HG02623 (cell line): ENCODE measurements around the gene COL5A1.

Experiments used
- ATAC-seq: cut with Tn5 transposase; IDR thresholded peaks from one replicate; pipeline ENCODE4 v1.9.1; 2021; ENCODE audit warnings: moderate library complexity; ENCODE audit not compliant: unreplicated experiment

COL5A1 gene

DNA sequence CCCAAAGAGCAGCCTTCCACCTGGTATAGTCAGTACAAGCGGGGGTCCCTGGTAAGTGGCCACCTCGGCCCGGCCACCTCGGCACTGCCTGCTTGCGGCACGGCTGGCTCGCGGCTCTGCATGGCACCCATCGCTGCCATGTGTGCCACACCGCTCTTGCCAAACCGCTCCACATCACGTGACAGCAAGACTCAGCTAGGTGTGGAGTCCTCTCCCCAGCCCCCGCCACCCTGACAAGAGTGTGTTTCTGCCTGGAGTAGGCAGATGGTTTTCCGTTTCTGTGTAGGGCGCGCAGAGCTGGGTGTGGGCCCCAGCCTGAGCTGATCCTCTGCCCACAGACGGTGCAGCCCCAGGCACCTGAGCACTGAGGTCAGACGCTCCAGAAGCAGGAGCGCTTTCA is 188.5 kb downstream of the COL5A1 start:
- no peak for ATAC-seq

DNA sequence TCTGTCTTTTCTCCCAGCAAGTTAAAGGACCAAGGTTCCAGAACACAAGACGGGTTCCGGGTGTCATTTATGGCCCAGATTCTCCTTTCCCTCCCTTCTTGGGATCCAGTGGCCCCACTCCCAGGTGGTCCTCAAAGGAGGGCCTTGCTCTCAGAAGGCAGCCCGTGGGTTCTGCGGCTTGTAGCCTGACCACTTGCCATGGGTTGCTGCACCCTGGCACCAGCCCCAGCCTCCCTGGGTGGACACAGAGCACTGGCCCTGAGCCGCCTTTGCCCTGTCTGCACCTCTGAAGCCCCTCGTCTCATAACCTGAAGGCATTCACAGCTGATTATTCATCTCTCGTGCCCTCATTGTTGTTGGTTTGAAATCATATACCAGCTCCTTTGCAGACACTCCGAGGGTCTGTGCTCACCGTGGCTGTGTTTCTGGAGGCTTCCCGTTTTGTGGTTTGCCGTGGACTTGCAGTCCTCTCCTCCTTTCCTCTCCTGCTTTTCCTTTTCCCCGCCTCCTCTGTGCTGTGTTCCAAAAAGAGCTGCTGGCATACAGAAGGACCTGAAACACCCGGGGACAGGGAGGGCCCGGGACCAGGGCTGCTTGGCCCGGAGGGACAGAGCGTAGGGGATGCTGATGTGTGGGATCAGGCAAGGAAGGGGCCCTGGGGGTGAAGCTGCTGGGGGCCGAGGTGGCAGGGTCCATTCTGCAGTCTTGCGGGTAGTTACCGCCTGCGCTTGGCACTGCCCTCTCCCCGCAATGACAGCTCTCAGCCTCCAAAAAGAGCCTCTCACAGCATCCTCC is 189.5 kb downstream of the COL5A1 start:
- no peak for ATAC-seq

DNA sequence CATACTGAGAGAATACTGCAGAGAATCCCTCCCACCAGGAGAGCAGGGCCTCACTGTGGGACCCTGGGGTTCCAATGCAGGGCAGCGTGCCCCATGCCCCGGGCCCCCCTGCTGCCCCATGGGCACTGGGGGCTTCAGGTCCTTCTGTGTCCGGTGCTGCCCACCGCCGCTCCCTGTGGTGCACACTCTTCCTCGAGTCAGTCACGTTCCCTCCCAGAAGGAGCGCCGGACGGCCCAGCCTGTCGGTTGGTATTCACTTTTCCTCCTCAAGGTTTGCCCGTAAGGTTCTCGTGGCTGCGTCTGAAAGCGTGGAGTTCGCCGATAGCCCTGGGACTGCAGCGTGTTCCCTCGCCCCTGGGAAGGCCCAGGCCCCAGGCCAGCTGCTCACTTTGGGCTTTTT is 190.9 kb downstream of the COL5A1 start:
- ATAC-seq, result no peak

DNA sequence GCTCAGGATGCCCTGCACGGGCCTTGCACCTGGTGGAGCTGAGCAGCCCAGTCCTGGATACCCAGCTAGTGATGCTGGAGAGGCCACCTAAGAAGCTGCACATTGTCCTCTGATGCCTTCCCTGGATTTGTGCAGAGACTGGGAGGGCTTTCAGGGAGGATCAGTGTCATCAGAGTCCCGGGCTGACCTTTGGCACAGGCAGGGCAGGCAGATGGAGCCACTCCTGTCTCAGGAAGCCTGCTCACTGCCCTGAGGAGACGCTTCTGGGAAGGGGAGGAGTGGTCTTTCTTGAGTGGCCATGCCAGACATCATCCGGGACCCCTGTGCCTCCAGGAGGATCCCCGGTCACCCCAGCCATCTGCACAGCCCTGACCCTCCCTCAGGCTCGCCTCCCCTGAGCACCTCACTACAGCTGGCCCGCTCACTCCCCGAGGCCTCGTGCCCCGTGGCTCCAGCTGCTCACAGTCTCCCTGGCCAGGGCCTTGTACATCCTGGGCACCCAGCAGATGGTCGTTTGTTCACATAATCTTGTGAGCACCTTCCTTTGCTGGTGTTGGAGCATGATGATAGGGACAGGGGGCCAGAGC is 191.8 kb downstream of the COL5A1 start:
- ATAC-seq, result no peak

DNA sequence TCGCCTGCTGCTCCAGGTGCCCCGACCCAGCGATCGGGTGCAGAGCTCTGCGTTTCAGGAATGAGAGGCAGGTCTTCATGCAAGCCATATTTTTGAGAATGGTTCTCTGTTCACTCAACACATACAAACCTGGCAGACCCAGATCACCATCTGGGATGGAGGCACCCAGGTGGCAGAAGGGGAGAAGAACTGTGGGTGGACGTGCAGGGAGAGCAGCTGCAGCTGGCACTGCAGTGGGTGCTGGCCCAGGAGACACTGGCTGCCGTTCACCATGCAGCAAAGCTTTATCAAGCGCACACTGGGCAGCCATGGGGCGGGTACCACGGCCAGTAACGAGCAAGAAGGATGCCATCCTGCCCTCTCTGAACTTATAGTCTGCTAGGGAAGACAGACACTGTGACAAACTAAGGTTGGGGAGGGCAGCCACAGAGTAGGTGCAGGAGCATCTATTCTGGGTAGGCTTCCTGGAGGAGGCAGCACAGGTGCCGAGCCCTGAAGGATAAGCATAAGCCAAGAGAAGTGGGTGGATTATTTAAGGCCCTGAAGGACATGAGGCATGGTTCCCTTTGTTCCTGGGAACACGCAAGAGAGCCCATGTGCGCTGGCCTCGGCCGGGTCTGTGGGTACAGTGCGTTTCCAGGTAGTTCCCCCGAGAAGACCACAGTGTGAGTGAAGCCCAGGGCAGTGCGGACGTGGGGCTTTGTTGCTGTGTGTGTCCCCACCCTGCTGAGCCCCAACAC is 192.8 kb downstream of the COL5A1 start:
- no peak for ATAC-seq

DNA sequence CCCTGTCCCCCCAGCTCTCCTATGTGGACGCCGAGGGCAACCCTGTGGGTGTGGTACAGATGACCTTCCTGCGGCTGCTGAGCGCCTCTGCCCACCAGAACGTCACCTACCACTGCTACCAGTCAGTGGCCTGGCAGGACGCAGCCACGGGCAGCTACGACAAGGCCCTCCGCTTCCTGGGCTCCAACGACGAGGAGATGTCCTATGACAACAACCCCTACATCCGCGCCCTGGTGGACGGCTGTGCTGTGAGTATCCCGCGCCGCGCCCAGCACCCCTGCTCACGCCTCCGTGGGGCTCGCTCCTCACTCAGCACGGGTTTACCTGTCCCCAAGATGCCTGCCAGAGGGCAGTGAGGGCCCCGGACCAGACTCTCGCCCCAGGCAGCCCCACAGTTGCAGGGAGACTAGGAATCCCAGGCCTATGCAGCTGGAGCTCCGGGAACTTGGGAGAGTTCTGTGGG is 193.4 kb downstream of the COL5A1 start:
- ATAC-seq, result no peak

DNA sequence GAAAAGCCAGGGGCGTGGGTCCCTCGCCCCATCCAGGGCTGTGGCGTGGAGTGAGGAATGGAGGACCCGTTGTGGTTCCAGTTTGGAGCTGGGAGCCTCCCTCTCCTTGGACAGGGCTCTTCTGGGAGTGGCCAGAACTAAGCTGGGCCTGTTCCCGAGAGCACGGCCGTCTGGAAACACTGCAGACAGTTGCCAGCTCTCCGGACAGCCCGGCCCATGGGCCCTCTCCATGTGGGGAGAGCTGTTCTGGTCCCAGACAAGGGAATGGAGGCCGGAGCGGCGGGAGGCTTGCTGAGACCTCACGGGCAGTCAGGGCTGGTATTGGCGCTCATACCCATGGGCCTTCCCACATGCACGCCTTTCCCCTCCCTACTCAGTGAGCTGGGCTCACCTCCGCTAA is 193.8 kb downstream of the COL5A1 start:
- no peak for ATAC-seq

DNA sequence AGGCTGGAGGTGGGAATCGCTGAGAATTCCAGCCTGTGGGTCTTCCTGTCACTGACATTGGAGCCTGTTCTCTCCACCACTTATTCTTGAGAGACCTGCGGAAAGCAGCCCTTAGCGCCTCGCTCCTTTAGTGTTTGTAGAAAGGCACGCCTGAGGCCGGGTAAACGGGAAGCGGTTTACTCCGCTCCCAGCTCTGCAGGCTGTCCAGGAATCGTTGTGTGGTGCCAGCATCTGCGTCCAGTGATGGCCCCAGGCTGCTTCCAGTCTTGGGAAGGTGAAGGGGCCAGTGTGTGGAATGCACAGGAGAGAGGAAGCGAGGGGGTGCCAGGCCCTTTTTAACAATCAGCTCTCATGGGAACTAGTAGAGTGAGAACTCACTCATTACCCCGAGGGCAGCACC is 194.4 kb downstream of the COL5A1 start:
- no peak for ATAC-seq

DNA sequence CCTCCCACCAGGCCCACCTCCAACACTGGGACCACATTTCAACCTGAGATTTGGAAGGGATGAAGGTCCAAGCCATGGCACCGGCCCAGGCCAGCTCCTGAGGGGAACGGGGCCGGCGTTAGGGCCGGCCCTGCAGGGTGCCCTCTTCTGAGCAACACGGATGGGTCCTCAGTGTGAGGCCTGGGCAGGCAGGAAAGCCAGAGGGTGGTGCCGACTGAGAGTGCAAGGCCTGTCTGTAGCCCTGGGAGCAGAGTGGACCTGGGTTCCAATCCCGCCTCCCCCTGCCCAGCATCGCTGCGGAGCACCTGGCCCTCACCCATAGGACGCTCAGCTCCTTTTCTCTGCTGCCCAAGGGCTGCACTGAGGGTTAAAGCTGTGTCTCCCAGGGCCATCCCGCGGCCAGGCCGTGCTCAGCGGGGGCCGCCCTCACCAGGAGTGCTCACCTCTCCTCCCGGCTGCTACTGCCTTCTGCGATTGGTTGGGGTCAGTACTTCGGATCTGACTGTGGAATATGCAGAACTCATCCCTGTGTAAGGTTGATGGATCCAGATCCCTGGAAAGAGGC is 194.9 kb downstream of the COL5A1 start:
- no peak for ATAC-seq

DNA sequence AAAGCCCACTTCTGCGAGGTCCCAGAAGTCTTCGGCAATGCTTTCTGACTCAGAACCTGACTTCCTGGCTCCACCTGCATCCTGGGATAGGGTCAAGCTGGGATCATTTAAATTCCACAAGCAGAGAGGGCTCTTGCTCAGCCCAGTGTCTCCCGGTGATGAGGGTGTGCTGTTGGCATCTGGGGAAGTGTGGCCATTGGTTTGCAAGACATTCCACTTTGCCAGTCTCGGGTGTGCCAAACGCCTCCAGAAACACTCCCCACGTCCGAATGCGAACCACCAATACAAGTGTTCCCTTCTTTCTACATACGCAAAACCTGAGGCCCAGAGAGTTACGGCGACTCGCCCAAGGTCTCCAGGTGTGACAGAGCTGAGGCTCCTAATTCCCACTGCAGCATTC is 195.9 kb downstream of the COL5A1 start:
- ATAC-seq, result no peak

DNA sequence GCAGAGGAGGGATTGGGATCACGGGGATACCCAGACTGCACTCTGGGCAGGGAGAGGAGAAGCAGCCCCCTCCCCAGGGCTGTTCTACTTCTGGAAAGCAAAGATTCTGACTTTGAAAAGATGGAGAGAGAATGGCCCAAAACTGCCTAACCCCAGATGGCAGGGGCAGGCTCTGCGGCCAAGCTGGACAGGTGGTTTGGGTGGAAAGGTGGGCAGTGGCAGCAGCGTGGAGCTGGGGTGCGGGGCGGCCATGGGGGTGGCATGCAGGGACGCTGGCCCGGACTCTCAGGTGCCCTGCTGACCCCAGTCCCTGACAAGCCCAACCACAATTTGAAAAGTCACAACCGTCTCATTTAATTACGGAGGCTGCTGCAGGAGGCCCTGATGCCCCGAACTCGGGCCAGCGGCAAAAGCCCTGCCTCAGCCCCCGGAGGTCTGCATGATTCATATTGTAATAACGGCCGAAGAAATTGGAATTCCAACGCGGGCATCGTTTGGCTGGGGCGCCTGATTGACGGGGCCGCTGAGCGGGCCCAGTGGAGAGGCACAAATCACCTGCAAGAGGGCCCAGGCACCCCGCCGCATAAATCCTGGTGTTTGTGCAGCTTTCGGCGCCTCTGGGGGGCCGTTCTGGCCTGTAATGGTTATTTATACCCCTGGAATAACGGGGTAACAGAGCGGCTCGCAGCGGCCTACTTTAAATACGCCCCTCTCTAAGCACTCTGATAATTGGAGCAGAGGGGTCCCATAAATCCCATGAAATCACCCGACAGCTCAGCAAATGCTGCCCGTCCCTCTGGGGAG is 197.2 kb downstream of the COL5A1 start:
- ATAC-seq, result no peak

DNA sequence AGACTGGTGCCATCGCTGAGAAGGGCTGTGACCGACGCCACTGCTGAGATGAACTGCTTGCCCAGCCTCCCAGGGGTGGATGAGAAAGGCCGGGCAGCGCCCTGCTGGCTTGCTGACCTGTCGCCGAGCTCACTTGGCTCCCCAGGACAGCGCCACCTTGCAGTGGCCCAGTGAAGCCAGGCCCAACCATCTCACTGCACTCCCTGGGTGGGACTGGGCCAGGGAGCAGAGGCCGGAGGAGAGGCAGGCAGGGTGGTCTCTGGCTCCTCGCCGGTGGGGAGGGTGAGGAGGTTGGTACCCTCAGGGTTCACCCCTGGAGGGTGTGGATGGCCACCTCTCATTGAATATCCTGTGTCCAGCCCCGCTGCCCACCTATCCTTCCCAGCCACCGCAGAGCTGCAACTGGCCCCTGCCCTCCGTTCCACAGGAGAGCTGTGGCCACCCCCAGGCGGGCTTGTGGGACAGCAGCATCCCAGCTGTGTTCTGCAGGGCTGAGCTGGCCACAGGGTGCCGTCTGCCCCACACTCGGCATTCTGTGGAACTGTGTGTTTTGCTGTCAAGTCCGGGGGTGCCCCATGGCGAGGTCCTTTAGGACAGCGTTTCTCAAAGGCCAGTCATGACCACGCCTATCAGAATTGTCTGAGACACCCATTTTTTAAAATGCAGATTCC is 198.0 kb downstream of the COL5A1 start:
- ATAC-seq, result no peak

DNA sequence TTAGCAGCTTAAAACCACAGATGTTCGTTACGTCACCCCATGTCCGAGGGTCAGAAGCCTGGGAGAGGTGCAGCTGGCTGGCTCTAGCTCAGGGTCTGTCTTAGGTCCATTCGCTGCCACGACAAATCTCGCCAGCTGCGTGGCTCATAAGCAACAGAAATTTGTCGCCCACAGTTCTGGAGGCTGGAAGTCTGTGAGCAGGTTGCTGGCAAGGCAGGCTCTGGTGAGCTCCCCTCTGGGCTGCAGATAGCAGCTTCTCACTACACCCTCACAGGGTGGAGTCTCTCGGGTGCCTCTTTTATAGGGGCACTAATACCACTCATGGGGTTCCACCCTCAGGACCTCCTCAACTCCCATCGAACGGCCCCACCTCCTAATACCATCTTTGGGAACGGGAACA is 198.9 kb downstream of the COL5A1 start:
- ATAC-seq, result no peak

DNA sequence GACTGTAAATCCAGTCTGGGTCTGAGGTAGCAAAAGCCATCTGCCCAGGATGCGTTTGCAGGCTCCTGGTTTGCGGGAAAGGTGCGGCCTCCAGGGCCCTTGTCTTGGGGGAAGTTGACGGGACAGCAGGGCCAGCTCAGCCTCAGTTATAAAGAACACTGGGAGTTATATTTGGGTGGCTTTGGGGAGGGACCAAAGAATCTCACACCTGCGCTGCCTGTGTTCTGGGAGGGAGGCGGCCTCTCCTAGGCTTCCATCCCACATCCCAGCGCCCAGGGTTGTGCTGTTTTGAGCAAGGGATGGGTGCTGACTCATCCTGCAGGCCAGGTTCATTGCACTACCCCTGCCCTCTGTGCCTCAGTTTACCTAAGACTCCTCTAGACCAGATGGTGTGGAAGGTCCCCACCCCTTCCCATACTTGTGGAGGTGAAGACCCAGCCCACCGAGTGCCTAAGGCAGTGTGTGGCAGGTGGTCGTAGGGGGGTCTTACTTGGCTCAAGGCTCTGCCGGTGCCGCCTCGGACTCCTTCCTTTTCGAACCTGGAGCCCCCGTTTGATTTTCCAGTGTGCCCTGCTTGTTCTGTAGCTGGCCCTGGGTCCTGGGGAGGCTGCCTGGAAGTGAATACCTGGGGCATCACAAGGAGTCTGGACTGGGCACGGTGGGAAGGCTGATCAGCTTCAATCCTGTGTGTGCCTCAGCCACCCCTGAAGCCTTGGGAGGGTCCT is 199.7 kb downstream of the COL5A1 start:
- ATAC-seq, result no peak

DNA sequence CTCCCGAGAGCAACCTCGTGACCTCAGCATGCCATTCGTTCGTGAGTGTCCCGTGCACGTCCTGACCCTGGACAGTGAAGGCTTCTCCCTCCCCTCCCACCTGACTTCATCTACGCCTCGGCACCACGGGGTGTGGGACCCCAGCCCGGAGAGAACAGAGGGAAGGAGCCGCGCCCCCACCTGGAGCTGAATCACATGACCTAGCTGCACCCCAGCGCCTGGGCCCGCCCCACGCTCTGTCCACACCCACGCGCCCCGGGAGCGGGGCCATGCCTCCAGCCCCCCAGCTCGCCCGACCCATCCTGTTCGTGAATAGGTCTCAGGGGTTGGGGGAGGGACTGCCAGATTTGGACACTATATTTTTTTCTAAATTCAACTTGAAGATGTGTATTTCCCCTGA is 200.7 kb downstream of the COL5A1 start:
- ATAC-seq, result no peak

DNA sequence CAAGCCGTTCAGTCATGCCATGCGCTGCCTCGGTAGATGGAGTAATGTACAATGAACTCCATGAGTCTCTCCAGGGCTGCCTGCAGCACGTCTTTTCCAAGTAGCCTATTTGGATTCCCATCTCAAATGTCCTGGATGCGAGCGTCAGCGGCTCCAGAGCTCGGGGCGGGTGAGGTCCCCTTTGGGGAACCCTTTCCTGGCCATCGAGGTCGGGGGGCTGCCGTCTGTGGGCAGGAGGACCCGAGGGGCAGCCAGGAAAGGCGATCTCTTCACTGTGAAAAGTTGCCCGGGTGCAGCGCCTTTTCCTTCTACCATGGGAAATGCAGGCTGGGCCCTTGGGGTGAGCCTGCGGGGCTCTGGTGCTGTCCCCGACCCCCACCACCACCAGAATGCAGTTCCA is 202.1 kb downstream of the COL5A1 start:
- no peak for ATAC-seq

DNA sequence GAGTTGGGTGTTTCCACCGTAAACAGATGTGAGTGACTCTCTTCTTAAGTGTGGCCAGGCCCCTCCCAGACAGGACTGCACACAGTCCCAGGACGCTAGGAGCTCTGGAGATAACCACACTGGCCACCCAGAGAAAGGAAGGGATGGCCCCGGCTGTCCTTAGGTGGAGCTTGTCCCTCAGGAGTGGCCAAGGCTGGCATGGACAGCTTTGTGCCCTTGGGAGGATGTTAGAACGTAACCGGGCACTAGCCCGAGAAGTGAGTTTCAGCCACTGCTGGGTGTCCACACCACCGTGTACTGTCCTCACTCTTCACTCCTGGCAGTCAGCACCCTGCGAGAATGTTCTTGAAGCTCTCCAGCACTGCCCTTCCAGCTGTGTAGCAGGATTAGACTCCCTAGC is 203.2 kb downstream of the COL5A1 start:
- no peak for ATAC-seq

DNA sequence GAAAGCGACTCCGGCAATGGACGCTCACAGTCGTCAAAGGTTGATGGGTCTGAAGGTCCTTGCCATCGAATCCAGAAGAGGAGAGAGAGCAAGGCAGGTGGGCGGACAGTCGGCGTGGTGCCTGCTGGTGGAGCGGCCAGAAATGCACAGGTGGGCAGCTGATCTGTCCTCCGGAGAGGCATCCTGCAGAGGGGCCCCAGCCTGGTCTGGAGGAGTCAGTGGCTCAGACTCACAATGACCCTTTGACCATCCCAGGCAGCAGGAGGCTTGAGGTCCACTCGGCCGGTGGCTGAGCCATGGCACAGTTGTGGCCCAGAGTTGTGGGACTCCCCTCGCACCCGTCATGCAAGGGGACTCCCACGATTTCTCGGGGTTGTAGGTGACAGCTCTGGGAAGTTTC is 204.6 kb downstream of the COL5A1 start:
- ATAC-seq, result no peak

DNA sequence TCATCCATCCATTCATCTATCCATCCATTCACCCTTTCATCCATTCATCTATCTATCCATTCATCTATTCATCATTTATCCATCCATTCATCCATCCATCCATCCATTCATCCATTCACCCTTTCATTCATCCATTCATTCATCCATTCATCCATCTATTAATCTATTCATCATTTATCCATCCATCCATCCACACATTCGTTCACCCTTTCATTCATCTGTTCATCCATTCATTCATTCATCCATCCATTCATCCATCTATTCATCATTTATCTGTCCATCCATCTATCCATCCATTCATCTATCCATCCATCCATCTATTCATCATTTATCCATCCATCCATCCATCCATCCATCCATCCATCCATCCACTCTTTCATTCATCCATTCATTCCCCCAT is 205.1 kb downstream of the COL5A1 start:
- no peak for ATAC-seq

DNA sequence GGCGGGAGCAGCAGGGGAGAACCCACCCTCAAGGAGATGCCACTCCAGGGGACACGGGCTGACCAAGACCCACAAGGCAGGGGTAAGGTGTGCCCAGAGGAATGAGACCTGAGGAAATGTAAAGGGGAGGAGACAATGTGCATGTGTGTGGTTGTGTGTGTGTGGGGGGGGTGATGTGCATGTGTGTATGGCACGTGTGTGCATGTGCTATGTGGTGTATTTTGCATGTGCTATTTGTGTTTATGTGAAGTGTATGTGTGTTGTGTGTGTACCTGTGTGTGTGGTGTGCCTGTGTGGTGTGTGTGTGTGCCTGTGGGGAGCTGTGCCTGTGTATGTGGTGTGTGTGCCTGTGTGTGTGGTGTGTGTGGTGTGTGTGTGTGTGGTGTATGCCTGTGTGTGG is 205.5 kb downstream of the COL5A1 start:
- no peak for ATAC-seq
